HK-2 (cell line): ENCODE data around the gene PRSS56.

Source experiments
- DNase-seq: peaks from one replicate; pipeline ENCODE4 v3.0.0-alpha.2; 2018; ENCODE audit not compliant: unreplicated experiment

PRSS56 gene

DNA sequence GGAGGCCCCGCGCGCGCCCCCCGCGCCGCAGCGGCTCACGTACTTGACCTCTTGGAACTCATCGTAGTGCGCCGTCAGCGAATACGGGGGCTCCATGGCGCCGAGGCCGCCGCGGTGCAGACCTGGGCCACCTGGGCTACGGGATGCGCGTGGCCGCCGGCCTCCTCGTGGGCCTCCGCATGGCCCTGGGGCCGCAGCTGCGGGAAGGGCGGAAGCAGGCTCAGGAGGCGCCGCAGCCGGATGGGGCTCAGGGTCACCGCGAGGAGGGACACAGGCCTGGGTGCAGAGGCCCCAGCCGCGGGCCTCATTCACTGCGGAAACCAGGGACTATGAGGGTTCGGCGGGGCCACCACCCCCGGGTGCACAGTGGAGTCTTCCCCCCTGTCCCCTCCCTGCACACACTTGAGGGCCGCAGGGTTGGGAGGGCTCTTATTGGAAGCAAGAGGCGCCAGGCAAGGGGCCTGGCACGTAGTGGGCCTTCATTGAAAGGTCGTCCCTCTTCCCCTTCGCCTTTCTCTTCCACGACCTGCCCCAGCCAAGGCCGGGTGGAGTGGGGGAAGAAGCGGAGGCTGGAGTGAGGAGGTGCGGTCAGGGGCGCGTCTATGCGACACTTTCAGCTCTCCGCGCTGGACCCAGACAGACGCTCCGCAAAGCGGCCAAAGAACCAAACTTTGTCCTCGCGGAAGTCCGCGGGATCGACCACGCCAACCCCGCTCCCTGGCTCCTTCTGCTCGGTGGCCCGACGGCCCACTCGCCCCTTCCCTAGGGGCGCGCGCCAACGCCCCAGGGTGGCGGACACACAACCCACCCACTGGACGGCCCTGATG lies 33.4 kb upstream of the PRSS56 start:
- no peak for DNase-seq

GRCh38 chr2:232487385-232488096 lies 32.6 kb upstream of the PRSS56 start, which contains the start of gene ECEL1:
Gene ECEL1, minus strand, starts transcription at chr2:232487834. Its CDS starts 1,181 bp downstream, at chr2:232486653.
- DNase-seq: no peak

DNA sequence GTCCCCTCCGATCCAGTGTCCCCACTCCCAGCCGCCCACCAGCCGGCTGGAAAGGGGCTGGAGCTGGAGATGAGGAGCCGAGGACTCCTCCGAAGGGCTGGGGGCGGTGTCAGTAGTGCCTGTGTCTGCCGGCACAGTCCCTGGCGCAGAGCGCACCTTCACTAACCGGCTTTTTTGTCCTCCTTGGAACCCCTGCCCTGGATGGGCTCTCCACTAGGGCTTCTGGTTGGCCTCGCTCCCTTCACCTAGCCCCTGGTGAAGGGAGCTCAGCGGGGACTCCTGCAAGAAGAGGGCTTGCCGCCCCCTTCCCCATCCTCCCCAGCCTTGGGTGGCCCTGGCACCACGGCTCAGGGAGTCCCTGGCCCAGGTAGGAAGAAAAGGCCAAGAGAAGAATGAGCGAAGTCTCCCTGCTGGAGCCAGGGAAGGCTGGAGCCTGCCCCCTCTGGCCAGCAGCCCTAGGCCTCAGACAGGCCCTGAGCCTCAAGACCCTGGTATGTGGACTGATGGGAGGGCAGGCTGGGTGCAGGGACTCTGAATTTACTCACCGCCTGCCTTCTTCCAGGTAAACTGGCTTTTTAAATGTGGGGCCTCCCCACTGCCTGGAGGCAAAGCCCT lies 32.0 kb upstream of the PRSS56 start:
- no peak for DNase-seq

GRCh38 chr2:232488721-232489300 lies 31.4 kb upstream of the PRSS56 start:
- no peak for DNase-seq

- DNase-seq: no peak
These were observed 30.5 kb upstream of the PRSS56 start for GRCh38 chr2:232489516-232490220.

DNA sequence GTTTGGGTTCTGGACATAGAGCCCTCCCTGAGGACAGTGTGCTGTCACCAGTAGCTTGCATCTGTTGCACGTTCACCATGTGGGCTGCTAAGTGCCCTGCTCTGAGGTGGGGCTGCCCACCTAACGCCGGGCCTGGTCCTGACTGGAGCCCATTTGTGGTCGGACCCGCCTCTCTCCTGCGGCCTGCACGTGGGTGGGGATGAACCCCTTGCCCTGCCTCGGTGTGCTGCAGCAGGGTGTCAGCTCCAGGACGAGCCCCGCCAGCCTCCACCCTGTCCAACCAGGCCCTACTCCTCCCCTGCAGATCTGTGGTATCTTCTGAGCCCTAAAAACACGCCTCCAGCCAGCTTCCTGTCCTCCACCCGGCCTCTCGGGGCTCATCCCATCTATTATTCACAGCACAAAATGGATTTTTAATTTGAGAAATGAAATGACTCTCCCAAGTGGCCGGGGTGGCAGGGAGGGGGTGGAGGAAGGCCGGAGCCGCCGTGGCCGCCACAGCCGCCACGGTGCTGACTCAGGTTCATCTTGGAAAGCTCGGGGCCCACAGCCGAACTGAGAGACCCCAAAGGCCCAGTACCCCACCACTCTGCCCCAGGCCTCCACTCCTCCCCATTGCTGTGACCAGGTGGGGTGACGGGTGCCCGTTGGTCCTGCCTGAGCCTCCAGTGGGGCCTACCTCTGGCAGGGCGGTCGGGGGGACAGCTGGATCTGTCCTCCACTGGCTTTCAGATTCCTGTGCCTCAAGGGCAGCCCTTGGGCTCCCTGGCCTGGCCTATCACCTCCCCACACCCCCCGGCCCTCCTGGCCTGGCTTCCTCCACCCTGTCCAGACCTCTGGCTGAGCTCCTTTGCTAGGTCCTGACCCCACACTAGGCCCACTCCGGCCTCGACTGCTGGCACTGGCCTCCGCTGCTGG lies 29.7 kb upstream of the PRSS56 start:
- no peak for DNase-seq

- no peak for DNase-seq
These were observed 28.9 kb upstream of the PRSS56 start for GRCh38 chr2:232491139-232491780.

DNA sequence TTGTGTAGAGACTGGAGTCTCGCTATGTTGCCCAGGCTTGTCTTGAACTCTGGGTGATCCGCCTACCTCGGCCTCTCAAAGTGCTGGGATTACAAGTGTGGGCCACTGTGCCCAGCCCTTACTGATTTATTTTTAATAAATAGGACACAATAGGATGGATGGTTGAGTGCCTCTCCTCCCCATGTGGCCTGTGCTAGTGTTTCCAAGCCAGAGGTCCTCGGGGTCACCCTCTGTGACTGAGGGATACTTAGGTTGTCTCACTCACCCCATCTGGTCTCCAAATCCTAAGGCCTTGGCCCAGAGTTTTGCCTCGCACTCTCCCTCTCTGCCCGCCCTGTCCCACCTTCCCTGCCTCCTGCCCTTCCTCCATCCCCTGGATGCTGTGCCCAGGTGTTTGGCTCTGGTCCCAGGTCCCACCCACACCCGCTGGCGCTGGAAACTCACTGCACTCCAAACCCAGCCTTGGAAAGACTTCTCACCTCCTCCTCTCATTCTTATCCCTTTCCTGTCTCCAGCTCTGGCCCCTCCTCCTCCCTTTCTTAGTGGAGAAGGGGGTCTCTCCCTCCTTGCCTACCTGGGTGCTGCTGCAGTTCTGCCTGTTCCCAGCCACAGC lies 27.8 kb upstream of the PRSS56 start:
- no peak for DNase-seq

DNA sequence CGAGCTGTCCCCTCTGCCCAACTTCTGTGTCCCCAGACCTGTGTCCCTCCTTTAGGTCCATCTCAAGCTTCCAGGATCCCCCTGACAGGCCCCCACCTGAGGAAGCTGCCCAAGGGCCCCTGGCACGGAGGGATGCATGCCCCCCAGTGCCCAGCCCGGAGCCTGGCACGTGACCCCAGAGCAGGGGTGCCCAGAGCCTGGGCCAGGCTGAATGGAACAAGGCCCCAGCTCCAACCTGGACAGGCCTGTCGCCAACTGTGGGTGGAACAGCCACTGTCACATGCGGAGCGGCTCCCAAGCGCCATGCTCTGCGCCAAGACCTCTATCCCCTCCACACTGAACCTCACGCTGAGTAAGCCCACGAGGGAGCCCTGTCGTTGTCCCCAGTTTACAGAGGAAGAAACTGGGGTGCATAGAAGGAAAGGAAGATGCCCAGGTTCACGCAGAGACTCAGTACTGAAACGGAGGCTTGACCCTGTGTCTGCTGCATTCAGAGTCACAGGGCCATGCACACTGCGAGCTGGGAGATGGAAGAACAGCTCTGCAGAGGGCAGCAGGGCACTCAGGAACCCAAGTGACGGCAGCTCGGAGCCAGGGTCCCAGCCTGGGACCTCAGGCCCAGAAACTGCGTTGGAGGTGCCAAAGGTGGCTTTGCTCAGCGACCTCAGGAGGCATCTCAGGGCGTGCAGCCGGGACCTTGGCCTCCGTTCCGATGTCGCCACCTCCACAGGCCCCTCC lies 27.1 kb upstream of the PRSS56 start:
- no peak for DNase-seq

DNA sequence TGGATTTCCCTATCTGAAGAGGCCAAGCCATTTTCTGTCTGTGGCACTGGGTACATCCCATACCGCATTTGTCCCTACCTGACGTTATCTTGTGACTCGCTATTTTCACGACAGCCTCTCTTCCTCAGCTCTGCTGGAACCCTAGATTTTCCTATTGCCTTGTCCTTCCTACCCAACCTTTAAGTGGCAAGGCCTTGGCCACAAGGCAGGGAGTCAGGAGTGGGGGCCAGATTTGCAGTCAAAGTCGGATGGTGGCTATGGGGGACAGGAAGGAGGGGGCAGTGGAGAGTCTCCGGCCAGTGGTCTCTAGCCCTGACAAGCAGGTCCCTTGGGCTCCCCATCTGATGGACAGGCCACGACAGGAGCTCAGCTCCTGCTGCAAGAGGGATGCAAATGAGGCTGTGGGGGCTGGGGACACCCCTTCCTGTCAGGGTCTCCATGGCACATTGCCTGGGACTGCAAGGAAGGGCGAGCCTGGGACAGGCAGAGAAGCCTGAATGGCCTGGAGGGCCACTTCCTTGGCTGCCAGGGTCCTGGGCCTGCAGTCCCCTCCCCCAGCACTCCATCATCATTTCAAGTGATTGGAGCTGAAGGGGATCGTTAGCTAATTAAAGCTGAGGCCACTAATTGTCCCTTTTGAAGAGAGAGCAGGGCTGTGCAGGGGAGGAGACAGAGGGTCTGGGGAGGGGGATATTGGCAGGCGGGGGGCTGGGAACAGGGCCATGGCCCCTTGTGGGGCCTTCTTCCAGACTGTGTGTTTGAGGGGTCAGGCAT lies 26.3 kb upstream of the PRSS56 start:
- no peak for DNase-seq

GRCh38 chr2:232494542-232494941 lies 25.6 kb upstream of the PRSS56 start:
- DNase-seq: no peak

DNA sequence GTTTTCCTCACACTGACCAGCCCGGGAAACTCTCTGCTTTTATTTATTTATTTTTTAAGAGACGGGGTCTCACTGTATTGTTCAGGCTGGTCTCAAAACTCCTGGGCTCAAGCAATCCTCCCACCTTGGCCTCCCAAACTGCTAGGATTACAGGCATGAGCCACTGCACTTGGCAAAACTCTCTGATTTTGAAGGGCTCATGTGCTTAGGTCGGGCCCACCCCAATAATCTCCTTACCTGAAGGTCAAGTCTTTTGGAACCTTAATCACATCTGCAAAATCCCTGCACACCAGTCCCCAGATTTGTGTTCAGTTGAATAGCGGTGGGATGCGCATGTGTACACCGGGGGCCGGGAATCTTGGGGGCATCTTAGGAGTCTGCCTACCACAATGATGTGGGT lies 24.9 kb upstream of the PRSS56 start:
- DNase-seq: no peak

DNA sequence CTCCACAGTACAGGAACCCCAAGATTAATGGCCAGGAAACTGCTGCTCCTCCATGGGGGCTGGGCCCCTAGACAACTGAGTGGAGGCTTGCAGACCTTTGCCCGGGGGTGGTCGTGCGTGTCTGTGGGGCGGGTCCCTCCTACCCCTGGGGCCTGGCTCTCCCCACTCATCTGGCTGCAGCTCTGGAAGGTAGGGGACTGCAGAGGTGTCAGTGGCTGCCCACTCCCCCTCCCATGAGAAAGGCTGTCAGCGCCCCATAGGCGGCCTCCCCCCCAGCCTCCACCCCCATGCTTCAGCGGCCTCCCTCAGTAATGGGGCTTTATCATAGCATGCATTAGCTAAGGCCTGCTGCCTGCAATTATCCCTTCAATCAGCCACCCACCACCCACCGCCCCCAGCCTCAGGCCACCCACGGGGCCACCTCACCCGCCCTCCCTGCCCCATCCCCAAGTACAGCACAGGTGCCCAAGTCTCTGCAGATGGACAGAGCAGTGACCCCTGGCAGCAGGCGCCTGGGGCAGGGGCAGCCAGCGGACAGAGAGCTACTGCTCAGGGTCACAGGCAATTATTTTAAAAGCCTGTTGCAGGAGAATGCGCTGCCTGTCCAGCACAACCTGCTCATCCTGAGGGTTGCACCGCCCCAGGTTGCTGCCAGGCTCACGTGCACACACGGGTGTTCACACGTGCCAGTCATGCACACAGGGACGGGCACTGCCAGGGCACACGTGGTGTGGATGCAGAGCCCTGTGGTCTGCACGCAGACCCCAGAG lies 23.5 kb upstream of the PRSS56 start:
- DNase-seq: no peak

- no peak for DNase-seq
These were observed 22.8 kb upstream of the PRSS56 start for GRCh38 chr2:232497348-232497747.

DNA sequence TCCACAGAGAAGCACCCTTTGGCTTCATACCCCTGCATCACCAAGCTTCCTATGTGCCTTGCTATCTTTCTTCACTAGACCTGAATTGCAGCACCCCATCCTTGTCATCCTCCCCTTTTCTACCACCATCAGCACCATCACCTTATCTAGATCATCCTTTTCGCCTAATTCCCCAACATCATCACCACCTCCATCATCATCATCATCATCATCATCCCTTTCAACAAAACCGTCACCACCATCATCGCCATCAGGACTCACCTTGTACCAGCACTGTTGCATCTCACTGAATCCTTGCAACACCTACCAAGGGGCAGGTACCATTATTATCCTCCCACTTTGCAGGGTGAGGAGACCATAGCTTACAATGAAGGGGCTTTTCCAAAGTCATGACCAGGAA lies 21.7 kb upstream of the PRSS56 start:
- DNase-seq: no peak

DNA sequence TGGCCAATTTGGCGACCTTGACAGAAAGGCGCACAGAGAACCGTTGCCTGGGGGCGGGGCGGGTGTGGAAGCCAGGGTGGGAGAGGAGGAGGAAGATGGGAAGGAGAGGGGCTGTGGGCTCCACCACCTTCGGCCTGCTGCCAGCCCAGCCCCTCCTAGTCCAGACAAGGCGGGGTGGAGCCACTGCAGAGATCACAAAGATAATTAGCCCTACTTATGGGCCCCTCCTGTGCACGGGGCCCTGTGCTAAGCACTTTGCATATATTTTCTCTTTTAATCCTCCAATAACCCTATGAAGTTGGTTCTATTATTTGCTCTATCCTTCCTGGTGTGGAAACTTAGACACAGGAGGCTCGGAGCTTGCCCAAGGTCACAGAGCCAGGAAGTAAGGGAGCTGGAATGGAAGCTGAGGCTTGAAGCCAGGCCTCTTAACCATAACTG lies 18.8 kb upstream of the PRSS56 start:
- DNase-seq: no peak

DNA sequence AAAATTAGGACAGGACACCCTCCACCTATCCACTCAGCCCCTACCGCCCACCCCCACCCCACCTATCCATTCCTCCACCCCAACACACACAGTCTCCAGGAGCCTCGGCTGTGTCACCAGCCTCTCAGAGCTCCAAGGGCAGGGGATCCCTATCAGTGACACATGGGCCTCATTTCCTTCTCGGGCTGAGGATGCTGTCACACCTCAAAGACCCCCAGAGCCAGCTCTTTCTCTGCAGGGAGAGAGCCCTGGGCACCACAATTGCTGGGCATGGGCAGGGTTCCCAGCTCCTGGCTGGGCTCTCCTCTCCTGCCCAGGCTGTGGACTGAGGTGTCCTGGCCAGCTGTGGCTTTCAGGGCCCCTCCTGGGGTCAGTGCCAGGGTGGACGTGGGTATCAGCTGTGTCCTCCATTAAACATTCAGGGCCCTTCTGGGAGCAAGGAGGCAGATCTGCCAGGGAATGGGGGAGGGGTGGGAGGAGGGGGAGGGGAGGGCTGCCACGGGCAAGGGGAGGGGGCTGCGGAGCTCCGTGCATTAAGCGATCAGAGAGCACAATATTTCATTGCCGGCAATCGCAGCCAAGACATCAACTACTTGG lies 18.3 kb upstream of the PRSS56 start:
- DNase-seq: no peak
